Measurements from ENCODE around the gene FGF22.

GRCh38 chr19:674282-675151 lies 34.8 kb downstream of the FGF22 start:
- TF ChIP-seq, protein P1, sequence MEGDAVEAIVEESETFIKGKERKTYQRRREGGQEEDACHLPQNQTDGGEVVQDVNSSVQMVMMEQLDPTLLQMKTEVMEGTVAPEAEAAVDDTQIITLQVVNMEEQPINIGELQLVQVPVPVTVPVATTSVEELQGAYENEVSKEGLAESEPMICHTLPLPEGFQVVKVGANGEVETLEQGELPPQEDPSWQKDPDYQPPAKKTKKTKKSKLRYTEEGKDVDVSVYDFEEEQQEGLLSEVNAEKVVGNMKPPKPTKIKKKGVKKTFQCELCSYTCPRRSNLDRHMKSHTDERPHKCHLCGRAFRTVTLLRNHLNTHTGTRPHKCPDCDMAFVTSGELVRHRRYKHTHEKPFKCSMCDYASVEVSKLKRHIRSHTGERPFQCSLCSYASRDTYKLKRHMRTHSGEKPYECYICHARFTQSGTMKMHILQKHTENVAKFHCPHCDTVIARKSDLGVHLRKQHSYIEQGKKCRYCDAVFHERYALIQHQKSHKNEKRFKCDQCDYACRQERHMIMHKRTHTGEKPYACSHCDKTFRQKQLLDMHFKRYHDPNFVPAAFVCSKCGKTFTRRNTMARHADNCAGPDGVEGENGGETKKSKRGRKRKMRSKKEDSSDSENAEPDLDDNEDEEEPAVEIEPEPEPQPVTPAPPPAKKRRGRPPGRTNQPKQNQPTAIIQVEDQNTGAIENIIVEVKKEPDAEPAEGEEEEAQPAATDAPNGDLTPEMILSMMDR (IDR thresholded peaks at IDR 0.05; ENCODE audit: borderline replicate concordance, extremely low read depth, low read length, poor library complexity, severe bottlenecking) = no peak
- TF ChIP-seq EZH2 (IDR thresholded peaks at IDR 0.05; ENCODE audit: borderline replicate concordance, low read depth, low read length, severe bottlenecking) = no peak
